GM19463 (cell line): ENCODE results near the gene NDUFS3.
A peak's percentile ranks its signal among the peaks of the same experiment; 100 is the strongest.
"Not testable (repeated sequence)": the region's sequence is repeated elsewhere in the genome, so short reads cannot be mapped to it uniquely, and the experiment has no call there.

Source experiments
- ATAC-seq: cut with Tn5 transposase; IDR thresholded peaks from one replicate; pipeline ENCODE4 v1.9.1; 2021; ENCODE audit warnings: mild to moderate bottlenecking, moderate library complexity; ENCODE audit not compliant: unreplicated experiment

NDUFS3 gene

DNA sequence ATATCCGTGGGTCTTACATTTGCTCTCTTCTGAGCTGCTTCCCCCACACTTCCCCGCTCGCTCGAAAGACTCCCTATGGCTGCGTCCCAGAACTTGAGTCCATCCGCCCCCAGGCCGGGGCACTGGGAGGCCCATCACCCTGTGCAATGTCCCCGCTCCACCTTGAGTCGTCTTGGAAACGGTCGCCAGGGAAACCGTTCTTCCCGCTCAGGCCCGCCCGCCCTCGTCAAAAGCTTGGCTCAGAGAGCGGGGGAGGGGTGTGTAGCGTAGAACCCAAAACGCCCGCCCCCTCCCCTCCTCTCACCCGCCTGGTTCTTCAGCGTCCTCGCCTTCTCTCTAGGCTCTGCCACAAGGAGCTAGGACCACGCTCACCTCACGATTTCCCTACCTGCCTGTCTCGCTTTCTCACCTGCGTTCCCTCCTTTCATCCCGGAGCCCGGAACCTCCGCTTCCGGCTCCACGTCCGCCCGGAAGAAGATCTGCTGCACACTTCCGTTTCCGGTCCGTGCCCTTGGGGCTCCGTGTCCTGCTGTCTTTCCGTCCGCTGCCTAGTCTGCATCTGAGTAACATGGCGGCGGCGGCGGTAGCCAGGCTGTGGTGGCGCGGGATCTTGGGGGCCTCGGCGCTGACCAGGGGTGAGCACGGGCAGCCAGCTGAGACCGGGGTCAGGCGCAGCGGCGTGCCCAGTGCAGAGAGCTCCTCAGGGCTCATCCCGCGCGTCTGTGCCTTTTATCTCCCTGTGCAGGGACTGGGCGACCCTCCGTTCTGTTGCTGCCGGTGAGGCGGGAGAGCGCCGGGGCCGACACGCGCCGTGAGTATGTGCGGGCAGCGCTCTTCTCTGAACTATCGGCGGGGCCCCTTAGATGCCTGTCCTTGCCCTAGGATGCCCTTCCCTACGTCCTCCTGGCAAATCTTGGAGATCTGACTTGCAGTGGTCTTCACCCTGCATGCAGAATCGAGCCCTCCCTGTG is at the start of gene NDUFS3, which contains the start of gene KBTBD4:
NDUFS3 (plus strand) TSS at position 551 of the 971 bp plus-strand sequence; CDS start at position 569, 18 bp downstream.
KBTBD4 (minus strand) TSS at position 447 of the 971 bp plus-strand sequence; CDS start at position 428, 19 bp downstream.
- peak; percentile 93 for ATAC-seq

- ATAC-seq = no peak
Measured at GRCh38 chr11:47529951-47530350, 48.9 kb upstream of the NDUFS3 start.

GRCh38 chr11:47530721-47531120 is 48.2 kb upstream of the NDUFS3 start:
- not testable (repeated sequence) for ATAC-seq

GRCh38 chr11:47531666-47532065 is 47.2 kb upstream of the NDUFS3 start:
- no peak for ATAC-seq

DNA sequence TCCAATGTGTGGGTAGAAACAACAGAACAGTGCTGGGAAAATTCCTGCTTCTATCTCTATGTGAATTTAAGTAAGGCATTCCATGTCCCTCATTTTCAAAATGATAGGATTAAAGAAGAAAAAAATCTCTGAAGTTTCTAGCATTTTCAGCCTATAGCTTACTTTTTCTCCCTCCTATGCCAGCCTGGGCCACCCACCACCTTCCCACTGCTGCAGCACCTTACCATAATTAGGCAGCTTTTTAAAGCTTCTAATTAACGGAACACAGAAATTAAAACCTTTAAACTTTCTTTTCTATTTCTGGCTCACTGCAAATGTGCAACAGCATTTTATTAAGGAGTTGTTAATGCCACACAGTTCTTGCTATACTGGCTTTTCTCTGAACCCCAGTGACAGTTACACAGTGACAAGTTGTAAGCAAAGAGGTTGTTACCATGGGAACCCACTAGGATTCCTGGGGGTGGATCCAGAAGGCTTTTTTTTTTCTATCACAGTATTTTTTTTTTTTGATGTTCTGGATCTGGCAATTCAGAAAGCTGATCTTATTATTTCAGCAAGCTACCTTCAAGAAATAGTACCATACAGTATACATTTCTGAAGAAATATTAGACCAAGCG is 46.2 kb upstream of the NDUFS3 start:
- ATAC-seq = no peak

- ATAC-seq = no peak
Measured at GRCh38 chr11:47533690-47534151, 45.2 kb upstream of the NDUFS3 start.

- no peak for ATAC-seq
Measured at GRCh38 chr11:47534704-47535251, 44.1 kb upstream of the NDUFS3 start.

DNA sequence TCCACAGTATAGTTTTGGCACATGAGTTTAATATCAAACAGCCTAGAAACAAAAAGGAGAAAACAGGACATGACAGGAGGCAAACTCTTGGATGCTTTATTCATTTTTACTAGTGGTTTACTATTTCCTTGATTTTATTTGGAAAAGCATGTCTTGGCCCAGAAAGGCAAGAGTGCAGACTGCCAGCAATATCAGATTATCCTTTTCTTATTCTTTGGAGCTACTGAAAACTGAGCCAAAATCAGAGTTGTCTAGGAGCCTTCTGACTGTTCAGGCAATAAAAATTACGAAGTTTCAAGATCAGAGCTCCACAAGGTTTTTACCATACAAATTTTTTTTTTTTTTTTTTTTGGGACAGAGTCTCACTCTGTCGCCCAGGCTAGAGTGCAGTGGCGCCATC is 42.0 kb upstream of the NDUFS3 start:
- no peak for ATAC-seq

DNA sequence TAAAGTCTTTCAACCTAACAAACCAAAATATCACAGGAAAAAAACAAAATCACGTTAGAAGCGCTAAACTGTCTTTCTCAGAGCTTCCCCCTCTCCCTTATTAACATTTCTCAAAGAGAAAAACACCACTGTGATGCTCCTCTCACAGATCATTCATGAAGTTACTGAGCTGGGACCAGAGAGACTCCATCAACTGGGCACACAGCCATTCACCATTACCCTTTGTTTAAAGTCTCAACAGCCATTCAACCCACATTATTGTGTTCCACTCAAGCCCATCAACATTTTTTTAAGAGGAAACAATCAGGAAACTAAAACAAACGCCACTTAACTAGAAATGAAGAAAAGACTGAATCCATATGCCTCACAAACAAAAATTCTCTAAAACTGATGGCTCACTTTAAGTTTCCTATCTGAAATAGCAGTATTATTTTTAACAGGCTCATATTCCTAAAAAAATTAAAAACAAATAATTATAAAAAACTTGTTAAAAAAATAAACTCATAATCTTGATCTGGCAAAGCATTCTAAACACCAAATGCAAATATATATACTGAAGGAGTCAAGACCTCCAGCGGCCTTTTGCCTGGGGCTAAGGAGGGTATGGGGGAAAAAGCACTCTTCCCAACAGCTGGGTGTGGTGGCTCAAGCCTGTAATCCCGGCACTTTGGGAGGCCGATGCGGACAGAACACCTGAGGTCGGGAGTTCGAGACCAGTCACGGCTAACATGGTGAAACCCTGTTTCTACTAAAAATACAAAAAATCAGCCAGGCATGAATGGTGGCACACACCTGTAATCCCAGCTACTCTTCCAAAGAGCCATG is 39.9 kb upstream of the NDUFS3 start:
- no peak for ATAC-seq

- ATAC-seq = no peak
Measured at GRCh38 chr11:47539681-47540039, 39.2 kb upstream of the NDUFS3 start.

- ATAC-seq = no peak
Measured at GRCh38 chr11:47541070-47541469, 37.8 kb upstream of the NDUFS3 start.

DNA sequence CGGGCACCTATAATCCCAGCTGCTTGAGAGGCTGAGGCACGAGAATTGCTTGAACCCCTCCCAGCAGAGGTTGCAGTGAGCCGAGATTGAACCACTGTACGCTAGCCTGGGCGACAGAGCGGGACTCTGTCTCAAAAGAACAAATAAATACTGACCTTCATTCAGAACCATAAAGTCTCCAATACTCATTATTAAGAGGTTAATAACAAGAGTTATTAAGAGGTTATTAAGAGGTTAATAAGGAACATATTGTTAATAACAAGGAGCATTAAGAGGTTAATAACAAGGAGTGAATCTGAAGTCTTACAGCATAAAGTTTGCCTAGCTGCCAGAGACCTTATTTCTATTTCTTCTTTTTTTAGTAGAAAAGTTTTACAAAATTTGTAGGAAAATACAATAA is 33.6 kb upstream of the NDUFS3 start:
- ATAC-seq = no peak

- ATAC-seq = not testable (repeated sequence)
Measured at GRCh38 chr11:47546274-47546673, 32.6 kb upstream of the NDUFS3 start.

GRCh38 chr11:47550288-47551047 is 28.4 kb upstream of the NDUFS3 start:
- no peak for ATAC-seq

DNA sequence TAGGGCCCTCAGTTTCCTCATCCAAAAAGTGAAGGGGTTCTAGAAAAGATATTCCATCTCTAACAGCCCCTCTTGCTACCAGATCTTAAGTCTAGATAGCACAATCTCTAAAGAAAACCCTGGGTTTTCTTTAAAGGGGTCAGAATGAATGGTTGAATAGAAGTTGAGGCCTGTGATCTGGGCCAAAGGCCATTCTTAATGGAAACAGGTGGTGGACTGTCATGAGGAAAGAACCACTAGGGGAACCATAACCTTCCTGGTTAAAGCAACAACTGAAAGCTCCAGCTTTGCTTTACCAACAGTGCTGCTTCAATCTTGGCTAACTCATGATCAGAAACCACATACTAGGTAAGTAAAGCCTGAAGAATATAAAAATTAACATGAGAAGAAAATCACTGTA is 27.8 kb upstream of the NDUFS3 start:
- ATAC-seq = no peak

DNA sequence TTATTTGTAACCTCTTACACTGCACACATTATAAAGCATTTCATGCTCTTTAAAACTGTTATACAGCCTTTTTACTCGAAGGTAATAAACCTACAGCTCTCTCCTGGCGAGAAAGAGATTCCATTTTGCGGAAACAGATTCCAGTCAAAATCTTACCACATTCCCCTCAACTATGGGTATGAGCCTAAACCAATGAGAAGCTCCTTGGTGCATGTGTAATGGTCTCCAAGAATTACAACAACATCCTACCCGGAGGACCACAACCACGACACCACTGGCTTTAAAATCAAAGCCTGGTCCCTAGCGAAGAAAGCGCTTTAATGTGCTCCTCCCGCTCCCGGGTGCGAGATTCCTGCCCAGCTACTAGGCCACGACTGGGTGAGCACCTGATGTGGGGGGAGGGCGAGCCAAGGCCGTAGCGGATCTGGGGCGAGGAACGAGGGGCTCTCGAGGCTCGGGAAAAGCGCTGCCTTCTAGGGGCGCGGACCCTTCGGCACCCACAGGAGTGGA is 26.8 kb upstream of the NDUFS3 start:
- no peak for ATAC-seq

GRCh38 chr11:47552566-47553405 is 26.1 kb upstream of the NDUFS3 start, which contains the start of gene CELF1:
TSS of gene CELF1 (minus strand) at chr11:47553132. CDS start at chr11:47499523, 53,609 bp downstream.
- ATAC-seq = peak; percentile 91

- peak; percentile 26 for ATAC-seq
Measured at GRCh38 chr11:47553406-47553743, 25.5 kb upstream of the NDUFS3 start.

- ATAC-seq = not testable (repeated sequence)
Measured at GRCh38 chr11:47557004-47557403, 21.9 kb upstream of the NDUFS3 start.
